ENCODE results near the gene KLK10. TPM values are rescaled to one million over a fixed set of nuclear protein-coding genes. Genes with fewer than 3 reads are reported as not detected.

The KLK10 gene
- total and polyA plus RNA-seq, 10 donors: 0.06 to 0.13 (median 0.09) TPM; not detected in 7

DNA sequence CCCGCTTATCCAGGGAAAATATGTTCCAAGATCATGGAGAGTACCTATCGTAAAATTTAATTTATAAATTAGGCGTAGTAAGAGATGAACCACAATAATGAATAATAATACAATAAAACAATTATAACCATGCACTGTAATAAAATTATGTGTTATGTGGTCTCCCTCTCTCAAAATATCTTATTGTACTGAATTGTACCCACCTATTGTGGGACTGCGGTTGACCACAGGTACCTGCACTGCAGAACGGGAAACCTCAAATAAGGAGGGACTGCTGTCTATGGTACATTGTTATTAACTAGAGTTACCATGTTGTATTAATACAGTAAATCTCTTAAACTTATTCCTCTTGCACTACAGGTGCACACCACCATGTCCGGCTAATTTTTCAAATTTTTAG, 20.6 kb upstream of the KLK10 start:
- intact Hi-C loops (cut with DNase I; ENCODE audit: low total_unique reads): no loop called here
- no peaks in the 10 kb centered on the region for H3K4me1 ChIP-seq
- H3K9me3 ChIP-seq: peaks cover 0 to 3% (median 0%) of the 10 kb centered on the region in 8 donors
- H3K27me3 ChIP-seq (replicated peaks in 1 of 7): peaks cover 0 to 7% (median 0%) of the 10 kb centered on the region in 7 donors
- H3K4me3 ChIP-seq: no peak overlapping the region
- 91 to 94% (median 93%) methylated on average over 6 of the region's 6 CpGs for WGBS, 5 donors
- no peak overlapping the region for H3K27ac ChIP-seq
- TF ChIP-seq POLR2A (IDR thresholded peaks at IDR 0.05) (no peak), POLR2AphosphoS5 (IDR thresholded peaks at IDR 0.05) (no peak)
- TF ChIP-seq, protein P1, sequence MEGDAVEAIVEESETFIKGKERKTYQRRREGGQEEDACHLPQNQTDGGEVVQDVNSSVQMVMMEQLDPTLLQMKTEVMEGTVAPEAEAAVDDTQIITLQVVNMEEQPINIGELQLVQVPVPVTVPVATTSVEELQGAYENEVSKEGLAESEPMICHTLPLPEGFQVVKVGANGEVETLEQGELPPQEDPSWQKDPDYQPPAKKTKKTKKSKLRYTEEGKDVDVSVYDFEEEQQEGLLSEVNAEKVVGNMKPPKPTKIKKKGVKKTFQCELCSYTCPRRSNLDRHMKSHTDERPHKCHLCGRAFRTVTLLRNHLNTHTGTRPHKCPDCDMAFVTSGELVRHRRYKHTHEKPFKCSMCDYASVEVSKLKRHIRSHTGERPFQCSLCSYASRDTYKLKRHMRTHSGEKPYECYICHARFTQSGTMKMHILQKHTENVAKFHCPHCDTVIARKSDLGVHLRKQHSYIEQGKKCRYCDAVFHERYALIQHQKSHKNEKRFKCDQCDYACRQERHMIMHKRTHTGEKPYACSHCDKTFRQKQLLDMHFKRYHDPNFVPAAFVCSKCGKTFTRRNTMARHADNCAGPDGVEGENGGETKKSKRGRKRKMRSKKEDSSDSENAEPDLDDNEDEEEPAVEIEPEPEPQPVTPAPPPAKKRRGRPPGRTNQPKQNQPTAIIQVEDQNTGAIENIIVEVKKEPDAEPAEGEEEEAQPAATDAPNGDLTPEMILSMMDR (IDR thresholded peaks at IDR 0.05 in 8 of 11, conservative IDR thresholded peaks at IDR 0.05 in 3 of 11): no peak
- DNase-seq: no peak
- no peaks in the 10 kb centered on the region for H3K36me3 ChIP-seq

DNA sequence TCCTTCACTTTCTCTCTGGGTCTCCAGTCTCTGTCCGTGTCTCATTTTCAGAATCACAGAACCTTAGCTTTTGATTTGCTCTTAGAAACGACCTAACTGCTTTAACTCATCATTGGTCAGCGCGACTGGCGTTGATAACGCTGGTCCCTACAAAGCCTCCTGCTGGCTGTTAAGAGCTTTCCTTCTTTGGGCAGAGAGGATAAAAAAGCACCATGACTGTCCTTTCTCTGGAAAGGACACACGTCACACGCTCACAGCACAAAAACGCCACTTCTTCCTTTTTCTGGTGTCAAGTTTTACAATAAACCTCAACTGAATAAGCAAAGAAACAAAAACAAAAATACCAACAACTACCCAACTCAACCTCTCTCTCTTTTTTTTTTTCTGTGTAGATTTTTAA, 17.0 kb upstream of the KLK10 start:
- Histone ChIP-seq H3K4me3 (no peak overlapping the region), H3K9me3 (no peaks in the 10 kb centered on the region), H3K27me3 (replicated peaks in 1 of 7) (peaks cover 0 to 42% (median 0%) of the 10 kb centered on the region in 7 donors), H3K27ac (no peak overlapping the region), H3K4me1 (no peaks in the 10 kb centered on the region), H3K36me3 (no peaks in the 10 kb centered on the region)
- intact Hi-C loops (cut with DNase I; ENCODE audit: low total_unique reads): no loop called here
- no peak for TF ChIP-seq POLR2AphosphoS5 (IDR thresholded peaks at IDR 0.05)
- TF ChIP-seq, protein P1 (IDR thresholded peaks at IDR 0.05 in 8 of 11, conservative IDR thresholded peaks at IDR 0.05 in 3 of 11): no peak
- WGBS, 5 donors: 43 to 55% (median 51%) methylated on average over 9 of the region's 9 CpGs
- DNase-seq: no peak

DNA sequence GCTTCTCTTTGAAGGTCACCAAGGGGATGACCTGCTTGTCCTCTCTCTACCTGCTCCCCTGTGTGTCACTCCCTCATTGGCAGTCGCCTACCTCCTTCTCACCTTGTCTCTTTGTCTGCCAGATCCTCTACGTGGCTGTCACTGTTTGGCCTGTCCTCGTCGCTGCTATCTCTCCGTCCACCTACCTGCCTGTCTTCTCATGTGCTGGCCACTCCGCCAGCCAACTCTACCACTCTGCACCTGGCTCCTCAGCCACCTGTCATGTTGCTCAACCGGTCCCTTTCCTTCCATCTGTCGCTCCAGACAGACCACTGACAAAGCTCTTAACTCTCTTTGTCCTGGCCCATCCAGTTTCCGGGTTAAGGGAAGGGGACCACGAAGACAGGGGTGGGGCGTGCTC, 15.2 kb upstream of the KLK10 start, which contains the start of gene KLK12:
Gene KLK12, minus strand, starts transcription at position 299 of the 400 bp plus-strand sequence. CDS start 381 bp downstream, outside the sequence.
- 48 to 64% (median 56%) methylated on average over 11 of the region's 11 CpGs for WGBS, 5 donors
- Histone ChIP-seq H3K9me3 (no peaks in the 10 kb centered on the region), H3K27ac (no peak within 1 kb of the TSS), H3K36me3 (no peaks in the 10 kb centered on the region), H3K4me3 (no peak within 1 kb of the TSS), H3K4me1 (no peaks in the 10 kb centered on the region), H3K27me3 (replicated peaks in 1 of 7) (peaks cover 0 to 53% (median 0%) of the 10 kb centered on the region in 7 donors)
- TF ChIP-seq, protein P1 (IDR thresholded peaks at IDR 0.05 in 8 of 11, conservative IDR thresholded peaks at IDR 0.05 in 3 of 11): no peak
- DNase-seq: no peak
- intact Hi-C loops (cut with DNase I; ENCODE audit: low total_unique reads): no loop called here

DNA sequence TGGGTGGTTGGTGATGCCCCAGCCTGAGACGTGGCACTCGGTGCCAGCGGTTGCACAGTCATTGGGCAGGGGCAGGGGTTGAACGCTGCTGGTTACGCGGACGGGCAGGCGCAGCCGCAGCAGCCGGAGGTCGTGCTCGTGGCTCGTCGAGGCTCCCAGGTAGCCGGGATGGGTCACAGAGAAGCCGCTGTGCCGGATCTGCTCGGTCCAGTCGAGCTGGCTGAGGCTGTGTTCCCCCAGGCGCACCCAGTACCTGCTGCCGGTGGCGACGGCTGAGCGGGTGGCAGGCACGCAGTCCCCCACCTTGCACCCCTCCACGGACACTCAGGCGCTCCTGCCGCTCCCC, 12.3 kb upstream of the KLK10 start:
- no peak for DNase-seq
- intact Hi-C loops (cut with DNase I; ENCODE audit: low total_unique reads): no loop called here
- TF ChIP-seq POLR2A (IDR thresholded peaks at IDR 0.05): no peak
- no peak for TF ChIP-seq POLR2AphosphoS5 (IDR thresholded peaks at IDR 0.05)
- TF ChIP-seq, protein P1 (IDR thresholded peaks at IDR 0.05 in 8 of 11, conservative IDR thresholded peaks at IDR 0.05 in 3 of 11): no peak
- Histone ChIP-seq H3K27ac (no peak overlapping the region), H3K4me1 (no peaks in the 10 kb centered on the region), H3K9me3 (no peaks in the 10 kb centered on the region), H3K4me3 (no peak overlapping the region), H3K27me3 (replicated peaks in 1 of 7) (peaks cover 0 to 80% (median 3%) of the 10 kb centered on the region in 7 donors), H3K36me3 (no peaks in the 10 kb centered on the region)
- 86 to 94% (median 90%) methylated on average over 23 to 28 of the region's 28 CpGs for WGBS, 5 donors

Measured in spleen (tissue), 11 donors.